HepG2 (cell line): ENCODE measurements around the gene NDE1. TPM values are rescaled to one million over a fixed set of nuclear protein-coding genes. Genes with fewer than 3 reads are reported as not detected.

Source experiments
- ATF7-NPFF ChIP-seq: sonication (generic); formaldehyde crosslinking; IDR thresholded peaks from 2 replicates; pipeline ENCODE4 v1.8.1; 2023; ENCODE audit warnings: mild to moderate bottlenecking, low read depth, missing genetic modification reagents, moderate library complexity
- CBX1 ChIP-seq: IDR thresholded peaks from one replicate; pipeline ENCODE4 v1.6.1; 2016; ENCODE audit warnings: antibody characterized with exemption, low read depth
- CERS6 ChIP-seq: sonication (generic); formaldehyde crosslinking; IDR thresholded peaks from 2 replicates; pipeline ENCODE4 v1.5.0; 2020; ENCODE audit warnings: missing genetic modification reagents
- FOXK2 ChIP-seq: fragments of 450-650 bp; IDR thresholded peaks from 2 replicates; pipeline ENCODE4 v1.6.1; 2016
- FOXO1 ChIP-seq: sonication (generic); formaldehyde crosslinking; IDR thresholded peaks from 2 replicates; pipeline ENCODE4 v1.4.0; 2020; ENCODE audit warnings: missing genetic modification reagents
- JUND ChIP-seq: sonication (generic); formaldehyde crosslinking; IDR thresholded peaks from 2 replicates; pipeline ENCODE4 v1.8.0; 2022; ENCODE audit warnings: mild to moderate bottlenecking, missing genetic modification reagents
- MAX ChIP-seq: IDR thresholded peaks from 2 replicates; pipeline ENCODE4 v1.6.1; 2012; ENCODE audit warnings: inconsistent platforms
- PAF1 ChIP-seq: IDR thresholded peaks from 2 replicates; pipeline ENCODE4 v1.6.1; 2016; ENCODE audit warnings: missing genetic modification reagents, missing compliant biosample characterization
- RELA ChIP-seq: sonication (generic); formaldehyde crosslinking; IDR thresholded peaks from 2 replicates; pipeline ENCODE4 v1.4.0; 2020; ENCODE audit warnings: missing genetic modification reagents
- REXO4 ChIP-seq: sonication (generic); formaldehyde crosslinking; IDR thresholded peaks from 2 replicates; pipeline ENCODE4 v1.8.0; 2022; ENCODE audit warnings: missing genetic modification reagents, mild to moderate bottlenecking, borderline replicate concordance
- RFX5 ChIP-seq: IDR thresholded peaks from 2 replicates; pipeline ENCODE4 v1.6.1; 2011; ENCODE audit warnings: low read depth, low read length, improper control_type of control experiment
- TEAD3 ChIP-seq: optimal IDR thresholded peaks from 2 replicates; pipeline ENCODE3; 2016; ENCODE audit warnings: borderline replicate concordance
- THRA ChIP-seq: sonication (generic); formaldehyde crosslinking; IDR thresholded peaks from 2 replicates; pipeline ENCODE4 v1.4.0; 2020; ENCODE audit warnings: missing genetic modification reagents, borderline replicate concordance
- ZBTB43 ChIP-seq: sonication (generic); formaldehyde crosslinking; conservative IDR thresholded peaks from 2 replicates; pipeline ENCODE4 v1.4.0; 2020; ENCODE audit warnings: missing genetic modification reagents
- ZFP82 ChIP-seq: sonication (generic); formaldehyde crosslinking; IDR thresholded peaks from 2 replicates; pipeline ENCODE4 v1.5.1; 2020; ENCODE audit warnings: mild to moderate bottlenecking, missing genetic modification reagents, borderline replicate concordance
- ZNF224 ChIP-seq: sonication (generic); formaldehyde crosslinking; IDR thresholded peaks from 2 replicates; pipeline ENCODE4 v1.5.0; 2020; ENCODE audit warnings: mild to moderate bottlenecking, missing genetic modification reagents
- ZNF24 ChIP-seq: fragments of 450-650 bp; IDR thresholded peaks from 2 replicates; pipeline ENCODE4 v1.6.1; 2017; ENCODE audit warnings: antibody characterized with exemption, mild to moderate bottlenecking
- ZNF329 ChIP-seq: sonication (generic); formaldehyde crosslinking; IDR thresholded peaks from 2 replicates; pipeline ENCODE4 v1.9.0; 2021; ENCODE audit warnings: low read depth, mild to moderate bottlenecking, missing genetic modification reagents
- ZNF589 ChIP-seq: sonication (generic); formaldehyde crosslinking; conservative IDR thresholded peaks from 2 replicates; pipeline ENCODE4 v1.8.0; 2022; ENCODE audit warnings: mild to moderate bottlenecking, moderate library complexity, missing genetic modification reagents
- ZNF629 ChIP-seq: sonication (generic); formaldehyde crosslinking; conservative IDR thresholded peaks from 2 replicates; pipeline ENCODE4 v1.5.0; 2020; ENCODE audit warnings: missing genetic modification reagents
- ZNF646 ChIP-seq: sonication (generic); formaldehyde crosslinking; IDR thresholded peaks from 2 replicates; pipeline ENCODE4 v1.9.0; 2021; ENCODE audit warnings: mild to moderate bottlenecking, missing genetic modification reagents
- polyA plus RNA-seq, 8 experiments: library from polyadenylated mRNA; depleted of rRNA in 3 of 8; stranded (reverse) in 7 of 8; unstranded in 1 of 8; fragments of >200 nt; fragmentation: Illumina TruSeq in 4 of 8; extraction: Trizol in 4 of 8; gene quantifications; 2 replicates each; pipeline versions ENCODE4 v1.2.1 to v1.2.3, GENCODE V29; 2011 to 2016; ENCODE audit warnings: low read depth in 4 of 8, missing spikeins in 1 of 8, mixed read lengths in 1 of 8; ENCODE audit not compliant: insufficient read depth in 1 of 8
- total RNA-seq, 5 experiments: library from RNA; depleted of rRNA; stranded (reverse); fragments of >200 nt; fragmentation: Illumina TruSeq; extraction: Trizol; gene quantifications; 2 replicates each; pipeline ENCODE4 v1.2.3, GENCODE V29; 2016; ENCODE audit warnings: low read depth in 1 of 5

The NDE1 gene
- total and polyA plus RNA-seq, 2 of the 13 experiments (the other 11 are each of a cell fraction or from before 2014, with no cell fraction given): 40.9 to 72.5 TPM

- TF ChIP-seq THRA (CRISPR knock-in tag): peak; percentile 51; the same call in 1 of the 2 replicates
- TF ChIP-seq ZFP82: peak; percentile 96
- no peak; the same call in 1 of the 2 replicates for TF ChIP-seq ZNF329 (CRISPR knock-in tag)
- TF ChIP-seq ZNF589 (CRISPR knock-in tag): peak; percentile 68; the same call in 1 of the 2 replicates
- TF ChIP-seq PAF1 (CRISPR knock-in tag): no peak
- TF ChIP-seq ZNF629 (CRISPR knock-in tag): no peak
- no peak for TF ChIP-seq JUND
- no peak for TF ChIP-seq ZNF224 (CRISPR knock-in tag)
- TF ChIP-seq RFX5: peak; percentile 79
- TF ChIP-seq REXO4: no peak; the same call in 1 of the 2 replicates
- TF ChIP-seq RELA (CRISPR knock-in tag): 0 out of 2 replicates have a peak, but pooled peaks have one; percentile 50
- TF ChIP-seq ATF7-NPFF (CRISPR knock-in tag): peak; percentile 96
- TF ChIP-seq ZNF646 (CRISPR knock-in tag): no peak
- no peak for TF ChIP-seq ZNF24
- TF ChIP-seq MAX: peak; percentile 94
- peak; percentile 83; the same call in 1 of the 2 replicates for TF ChIP-seq ZBTB43 (CRISPR knock-in tag)
- TF ChIP-seq FOXK2: no peak
- TF ChIP-seq FOXO1 (CRISPR knock-in tag): no peak; the same call in none of the 2 replicates
- no peak for TF ChIP-seq TEAD3 (CRISPR knock-in tag)
- TF ChIP-seq CBX1: no peak
- TF ChIP-seq CERS6: 0 out of 2 replicates have a peak, but pooled peaks have one; percentile 49
Observed at GRCh38 chr16:15650019-15650697, at the start of gene NDE1 (continued).
